OCI-LY7 (cell line): ENCODE data around the gene GALNT17. TPM values are rescaled to one million over a fixed set of nuclear protein-coding genes. Genes with fewer than 3 reads are reported as not detected.

Source experiments
- BruUV-seq: library from RNA; stranded (reverse); fragments of 400-500 nt; replicated peaks from 2 replicates; lab custom pipeline; 2021; lab: Mats Ljungman, UMichigan
- CTCF ChIA-PET: fragments of 300-600 bp; sonication (Branson Sonifier 250); formaldehyde crosslinking; loops from one replicate; lab custom pipeline; 2022; ENCODE audit warnings: antibody characterized with exemption; ENCODE audit not compliant: unreplicated experiment; lab: Charles Lee
- POLR2A ChIA-PET: fragments of 300-600 bp; sonication (Branson Sonifier 250); formaldehyde crosslinking; loops from one replicate; lab custom pipeline; 2022; ENCODE audit warnings: antibody characterized with exemption; lab: Charles Lee
- DNase-seq: peaks from one replicate; pipeline ENCODE4 v3.0.0-alpha.2; 2015; ENCODE audit warnings: low spot score
- H2AFZ ChIP-seq: fragments of 200-600 bp; sonication (generic), shearing (Covaris generic); 2 replicates; pipeline ENCODE4 v1.6.1; 2014; ENCODE audit warnings: mild to moderate bottlenecking, antibody characterized with exemption, low read length, moderate library complexity
- H3K27ac ChIP-seq: fragments of 200-600 bp; sonication (generic); 2 replicates; pipeline ENCODE4 v1.5.1; 2014; ENCODE audit warnings: mixed run types, low read depth, mild to moderate bottlenecking, moderate library complexity, low read length, inconsistent platforms; ENCODE audit not compliant: poor library complexity, severe bottlenecking
- H3K36me3 ChIP-seq: fragments of 200-600 bp; sonication (generic); 2 replicates; pipeline ENCODE4 v1.6.1; 2014; ENCODE audit warnings: mild to moderate bottlenecking, antibody characterized with exemption, low read length, moderate library complexity, mixed read lengths; ENCODE audit not compliant: insufficient read depth
- H3K4me1 ChIP-seq: fragments of 200-600 bp; sonication (generic); 2 replicates; pipeline ENCODE4 v1.5.1; 2014; ENCODE audit warnings: mild to moderate bottlenecking, low read length; ENCODE audit not compliant: insufficient read depth, poor library complexity, severe bottlenecking
- H3K4me2 ChIP-seq: fragments of 200-600 bp; sonication (generic); 2 replicates; pipeline ENCODE4 v1.6.1; 2014; ENCODE audit warnings: mild to moderate bottlenecking, low read length
- H3K4me3 ChIP-seq: fragments of 200-600 bp; sonication (generic); 2 replicates; pipeline ENCODE4 v1.5.1; 2014; ENCODE audit warnings: mild to moderate bottlenecking, low read depth, low read length; ENCODE audit not compliant: poor library complexity, severe bottlenecking
- H3K79me2 ChIP-seq: fragments of 200-600 bp; sonication (generic); 2 replicates; pipeline ENCODE4 v1.6.1; 2016; ENCODE audit warnings: low read depth, mild to moderate bottlenecking, low read length, moderate library complexity, mixed read lengths; ENCODE audit not compliant: insufficient read depth
- H3K9me2 ChIP-seq: fragments of 200-600 bp; sonication (generic); 2 replicates; pipeline ENCODE4 v1.6.1; 2016; ENCODE audit warnings: mild to moderate bottlenecking, low read length, mixed read lengths; ENCODE audit not compliant: insufficient read depth
- H3K9me3 ChIP-seq: fragments of 200-600 bp; sonication (generic); 2 replicates; pipeline ENCODE4 v1.6.1; 2014; ENCODE audit warnings: mild to moderate bottlenecking, mixed run types, low read length, mixed read lengths
- H4K20me1 ChIP-seq: fragments of 200-600 bp; sonication (generic); 2 replicates; pipeline ENCODE4 v1.6.1; 2014; ENCODE audit warnings: mild to moderate bottlenecking, antibody characterized with exemption, low read length, moderate library complexity, mixed read lengths; ENCODE audit not compliant: insufficient read depth
- CTCF ChIP-seq: fragments of 200-600 bp; sonication (generic); conservative IDR thresholded peaks from 2 replicates; pipeline ENCODE4 v1.5.1; 2014; ENCODE audit warnings: mild to moderate bottlenecking, antibody characterized with exemption, low read length, moderate library complexity, mixed read lengths
- EZH2phosphoT487 ChIP-seq: fragments of 200-600 bp; sonication (generic); IDR thresholded peaks from 2 replicates; pipeline ENCODE4 v1.6.1; 2018; ENCODE audit warnings: low read depth, borderline replicate concordance, mild to moderate bottlenecking, mixed run types, antibody characterized with exemption, low read length, moderate library complexity, mixed read lengths
- intact Hi-C: fragments of 100-400 bp; cut with micrococcal nuclease; formaldehyde crosslinking; loops from one replicate; pipeline ENCODE4 v1.10.0; 2022; ENCODE audit not compliant: unreplicated experiment
- total RNA-seq, 2 experiments: library from RNA; depleted of rRNA in 1 of 2; stranded (reverse); fragments of >200 nt in 1 of 2; shearing (Covaris generic) in 1 of 2; gene quantifications; 2 replicates each; pipeline ENCODE4 v1.2.3, GENCODE V29; 2014 to 2022

GALNT17 gene
- total RNA-seq, 2 experiments from 2014 or later, result not detected

DNA sequence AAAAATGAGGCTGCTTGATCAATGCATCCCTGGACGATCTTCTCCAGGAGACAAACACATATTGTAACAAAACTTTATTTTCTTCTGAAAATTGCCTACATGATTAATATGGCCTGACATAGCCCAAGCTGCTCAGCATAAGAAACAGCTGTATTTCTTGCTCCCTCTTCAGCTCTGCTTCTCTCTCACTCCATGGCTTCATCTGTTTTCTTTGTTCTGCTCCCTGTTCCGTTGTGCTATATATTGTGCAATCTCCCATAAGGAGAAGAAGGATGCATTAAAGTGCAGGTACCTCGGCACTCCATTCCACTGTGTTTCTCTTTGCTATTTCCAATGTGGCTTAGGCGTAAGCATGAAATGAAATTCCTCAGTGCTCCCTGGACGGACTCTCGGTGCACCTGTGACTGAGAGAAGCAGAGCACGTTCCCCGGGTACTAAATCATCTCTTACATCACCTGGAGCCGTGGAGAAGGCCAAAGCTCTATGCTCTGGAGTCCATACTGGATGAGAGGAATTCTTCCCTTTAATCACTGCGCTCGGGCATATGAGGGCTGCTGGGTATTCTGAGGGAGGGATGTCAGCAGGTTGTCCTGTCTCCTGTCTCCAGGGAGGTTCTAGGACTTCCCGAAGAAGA is 254.3 kb downstream of the GALNT17 start:
- intact Hi-C loops, result no loop called here
- no peaks in the 10 kb centered on the region for H4K20me1 ChIP-seq
- POLR2A ChIA-PET, result no interaction called here
- no peak overlapping the region for H3K4me3 ChIP-seq
- H3K4me1 ChIP-seq, result no peaks in the 10 kb centered on the region
- no peaks in the 10 kb centered on the region for H3K9me3 ChIP-seq
- no TSS peak for BruUV-seq
- TF ChIP-seq CTCF (no peak), EZH2phosphoT487 (no peak)
- no peaks in the 10 kb centered on the region for H3K9me2 ChIP-seq
- no peaks in the 10 kb centered on the region for H3K36me3 ChIP-seq
- no peak for DNase-seq
- no peak overlapping the region for H2AFZ ChIP-seq
- CTCF ChIA-PET, result no interaction called here
- H3K4me2 ChIP-seq, result no peak overlapping the region
- no peak overlapping the region for H3K27ac ChIP-seq
- no peaks in the 10 kb centered on the region for H3K79me2 ChIP-seq

GRCh38 chr7:71388181-71388580 is 256.2 kb downstream of the GALNT17 start:
- Histone ChIP-seq H3K36me3 (no peaks in the 10 kb centered on the region), H3K9me2 (no peaks in the 10 kb centered on the region), H3K9me3 (no peaks in the 10 kb centered on the region), H3K27ac (no peak overlapping the region), H3K4me1 (no peaks in the 10 kb centered on the region), H4K20me1 (no peaks in the 10 kb centered on the region), H3K79me2 (no peaks in the 10 kb centered on the region), H2AFZ (no peak overlapping the region), H3K4me2 (no peak overlapping the region), H3K4me3 (no peak overlapping the region)
- intact Hi-C loops, result no loop called here
- BruUV-seq, result no TSS peak
- no peak for TF ChIP-seq CTCF
- TF ChIP-seq EZH2phosphoT487, result no peak
- ChIA-PET CTCF (no interaction called here), POLR2A (no interaction called here)
- DNase-seq, result no peak

- no peaks in the 10 kb centered on the region for H3K4me1 ChIP-seq
- intact Hi-C loops, result no loop called here
- H3K9me3 ChIP-seq, result no peaks in the 10 kb centered on the region
- ChIA-PET POLR2A (no interaction called here), CTCF (no interaction called here)
- no peaks in the 10 kb centered on the region for H3K36me3 ChIP-seq
- no peak for DNase-seq
- H3K79me2 ChIP-seq, result no peaks in the 10 kb centered on the region
- H3K27ac ChIP-seq, result no peak overlapping the region
- no peak overlapping the region for H3K4me3 ChIP-seq
- H3K9me2 ChIP-seq, result no peaks in the 10 kb centered on the region
- no peak overlapping the region for H2AFZ ChIP-seq
- no peaks in the 10 kb centered on the region for H4K20me1 ChIP-seq
- TF ChIP-seq CTCF (no peak), EZH2phosphoT487 (no peak)
- no TSS peak for BruUV-seq
- H3K4me2 ChIP-seq, result no peak overlapping the region
Measured at GRCh38 chr7:71389976-71390375, 258.0 kb downstream of the GALNT17 start.
